ENCODE results near the gene TMEM182.

TMEM182 gene

GRCh38 chr2:102761763-102762162, at the start of gene TMEM182:
Gene TMEM182 (plus strand): TSS chr2:102762031. CDS start chr2:102762218, 187 bp downstream.
- no peak for DNase-seq

DNA sequence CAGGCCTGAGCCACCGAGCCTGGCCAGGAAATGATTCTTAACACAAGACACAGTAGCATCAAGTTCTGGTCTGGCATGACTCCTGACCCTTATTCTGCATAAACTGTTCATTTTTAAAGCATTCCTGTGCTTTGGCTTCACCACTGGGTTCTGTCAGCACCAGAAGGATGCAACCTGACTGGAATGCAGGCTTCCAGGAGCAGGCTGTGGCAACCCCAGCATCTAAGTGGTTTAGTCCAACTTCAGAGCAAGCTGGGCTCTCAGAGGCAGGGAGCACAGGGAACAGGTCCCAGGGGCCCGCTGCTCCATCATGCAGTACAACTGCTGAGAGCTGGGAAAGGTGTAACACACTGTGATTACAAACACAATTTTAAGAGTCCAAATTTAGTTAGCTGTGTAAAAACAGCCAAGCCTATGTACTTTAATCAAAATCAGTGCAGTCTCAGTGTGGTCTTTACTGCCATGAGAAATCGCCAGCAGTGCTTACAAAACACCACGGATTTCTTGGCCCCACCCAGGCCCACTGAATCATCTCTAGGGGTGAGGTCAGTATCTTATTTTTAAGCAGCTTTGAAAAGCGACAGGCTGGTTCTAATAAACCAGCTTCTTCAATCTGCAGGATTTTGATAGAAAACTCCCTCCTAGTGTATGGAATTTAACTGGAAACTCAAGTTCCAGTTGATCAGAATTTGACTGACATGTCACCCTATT, 44.4 kb upstream of the TMEM182 start:
- DNase-seq, result no peak

- DNase-seq, result no peak
These were observed 43.2 kb upstream of the TMEM182 start for GRCh38 chr2:102718387-102719316.

DNA sequence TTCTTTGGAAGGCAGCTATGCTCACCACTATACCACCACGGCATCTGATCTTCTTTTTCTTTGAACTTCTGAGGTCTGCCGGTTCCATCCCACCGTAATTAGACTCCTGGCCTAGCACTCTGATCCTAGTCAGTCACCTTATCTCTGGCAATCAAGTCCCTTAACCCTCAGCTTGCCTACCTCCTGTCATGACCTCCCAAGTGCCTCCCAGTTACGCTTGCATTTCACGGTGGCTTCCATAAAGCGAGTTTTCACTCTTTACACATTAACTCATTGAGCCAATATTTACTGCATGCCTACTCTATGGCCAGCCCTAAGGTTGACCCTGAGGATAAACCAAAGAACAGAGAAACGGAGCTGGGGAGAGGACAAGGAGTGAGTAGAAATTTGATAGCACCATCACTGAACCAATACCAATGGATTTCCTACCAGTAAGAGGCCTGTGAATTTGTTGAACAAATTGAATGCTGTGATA, 37.8 kb upstream of the TMEM182 start:
- no peak for DNase-seq

- no peak for DNase-seq
These were observed 37.3 kb upstream of the TMEM182 start for GRCh38 chr2:102724553-102724952.

- DNase-seq, result no peak
These were observed 35.4 kb upstream of the TMEM182 start for GRCh38 chr2:102726128-102727087.

GRCh38 chr2:102735416-102736109, 26.3 kb upstream of the TMEM182 start:
- no peak for DNase-seq

DNA sequence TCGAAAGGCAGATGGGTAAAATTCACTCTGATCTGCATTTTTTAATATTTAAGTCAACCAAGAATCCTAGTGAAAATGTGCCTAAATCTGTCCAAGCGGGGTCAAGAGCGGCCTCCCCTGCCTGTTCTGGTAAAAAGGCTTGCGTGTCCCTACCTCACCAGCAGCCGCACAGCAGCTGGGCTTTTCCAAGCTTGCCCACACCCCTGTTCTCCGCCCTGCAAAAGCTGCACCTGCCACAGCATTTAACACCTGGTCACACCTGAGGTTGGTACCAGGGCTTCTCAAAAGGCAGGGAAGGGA, 25.8 kb upstream of the TMEM182 start:
- peak; percentile 75 for DNase-seq

GRCh38 chr2:102736410-102737409, 25.1 kb upstream of the TMEM182 start:
- peak; percentile 91 for DNase-seq

DNA sequence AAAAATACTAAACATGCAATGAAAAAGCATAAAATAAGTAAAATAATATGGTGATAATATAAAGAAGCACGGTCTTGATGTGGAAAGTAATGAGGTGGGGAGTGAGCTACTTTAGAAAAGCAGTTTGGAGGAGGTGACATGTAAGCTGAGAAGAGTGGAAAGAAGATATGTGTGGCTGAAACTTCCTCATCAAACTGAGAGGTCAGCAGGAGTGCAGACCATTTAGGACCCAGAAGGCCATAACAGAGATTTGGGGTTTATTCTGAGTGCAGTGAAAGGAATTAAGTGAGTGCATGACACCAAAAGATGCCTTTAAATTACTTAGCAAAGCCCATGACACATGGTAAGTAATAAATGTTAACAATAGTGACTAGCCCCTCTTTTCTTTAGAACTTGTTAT, 24.4 kb upstream of the TMEM182 start:
- DNase-seq, result no peak

DNA sequence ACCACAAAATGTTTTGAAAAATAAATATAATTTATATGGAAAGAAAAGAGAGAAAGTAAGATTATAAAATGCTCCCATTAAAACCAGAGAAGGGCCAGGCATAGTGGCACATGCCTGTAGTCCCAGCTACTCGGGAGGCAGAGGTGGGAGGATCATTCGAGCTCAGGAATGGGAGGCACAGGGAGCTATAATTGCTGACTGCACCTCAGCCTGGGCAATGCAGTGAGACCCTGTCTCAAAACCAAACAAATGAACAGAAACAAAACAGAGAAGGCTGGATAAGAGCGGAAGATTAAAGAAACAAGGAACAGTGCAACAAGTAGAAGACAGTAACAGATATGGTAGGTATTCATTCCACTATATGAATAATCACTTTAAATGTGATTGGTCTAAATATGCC, 18.6 kb upstream of the TMEM182 start:
- no peak for DNase-seq

- DNase-seq, result no peak
These were observed 13.7 kb upstream of the TMEM182 start for GRCh38 chr2:102748107-102748506.

DNA sequence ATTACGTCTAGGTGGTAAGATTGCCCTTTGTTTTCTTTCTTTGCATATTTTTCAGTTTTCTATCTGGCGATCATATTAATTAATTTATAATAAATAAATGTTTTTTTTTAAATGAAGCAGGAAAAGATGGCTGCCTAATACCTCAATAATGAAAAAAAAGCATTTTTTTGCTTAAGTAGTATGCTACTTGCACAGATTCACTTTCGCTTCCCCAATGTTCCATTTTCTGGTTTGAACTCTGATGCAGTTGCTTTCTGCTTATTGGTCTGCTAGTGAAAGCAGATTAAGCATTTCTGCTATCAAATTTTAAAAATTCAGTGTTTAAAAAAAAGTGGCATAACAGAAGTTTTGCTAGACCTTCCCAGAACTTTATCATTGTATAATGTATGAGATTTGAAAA, 11.9 kb upstream of the TMEM182 start:
- DNase-seq, result no peak

DNA sequence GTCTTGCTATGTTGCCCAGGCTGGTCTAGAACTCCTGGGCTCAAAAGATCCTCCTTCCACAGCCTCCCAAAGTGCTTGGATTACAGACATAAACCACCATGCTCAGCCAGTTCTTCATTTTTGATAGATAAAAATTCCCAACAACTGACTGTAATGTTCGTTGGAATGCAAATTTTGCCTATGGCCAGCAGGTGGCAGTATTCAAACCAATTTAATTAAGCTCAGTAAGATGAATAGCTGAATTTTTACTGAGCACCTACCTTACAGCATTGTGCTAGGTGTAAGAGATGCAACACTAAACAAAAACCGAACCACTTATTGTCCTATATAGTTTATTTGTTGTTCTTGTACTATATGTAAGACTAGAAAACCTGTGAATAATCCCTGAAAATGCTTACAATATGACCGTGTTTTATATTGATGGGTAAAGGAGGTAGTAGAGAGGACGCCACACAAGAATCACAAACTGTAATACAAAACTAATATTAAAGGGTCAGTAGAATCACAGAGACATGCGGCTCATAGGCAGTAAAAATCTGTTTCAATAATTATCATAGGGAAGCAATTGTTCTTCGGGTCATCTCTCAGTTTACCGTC, 8.2 kb upstream of the TMEM182 start:
- no peak for DNase-seq

- no peak for DNase-seq
These were observed 7.2 kb upstream of the TMEM182 start for GRCh38 chr2:102754456-102755145.

GRCh38 chr2:102755284-102755683, 6.5 kb upstream of the TMEM182 start:
- DNase-seq, result no peak

- no peak for DNase-seq
These were observed 3.4 kb upstream of the TMEM182 start for GRCh38 chr2:102758439-102758838.

- no peak for DNase-seq
These were observed 2.3 kb downstream of the TMEM182 start for GRCh38 chr2:102764083-102764482.

DNA sequence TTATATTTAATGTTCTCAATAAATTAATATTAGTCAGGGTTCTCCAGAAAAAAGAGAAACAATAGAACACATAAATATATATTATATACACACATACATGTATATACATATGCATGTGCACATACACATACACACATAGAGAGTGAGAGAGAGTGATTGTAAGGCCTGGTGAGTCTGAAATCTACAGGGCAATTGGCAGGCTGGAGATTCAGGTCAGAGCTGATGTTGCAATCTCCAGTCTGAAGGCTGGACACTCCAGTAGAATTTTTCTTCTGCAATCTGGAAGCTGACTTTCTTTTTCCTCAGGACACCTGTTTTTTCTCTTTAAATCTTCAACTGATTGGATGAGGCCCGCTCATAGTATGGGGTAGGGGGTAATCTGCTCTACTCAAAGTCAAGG, 3.2 kb downstream of the TMEM182 start:
- DNase-seq, result no peak

GRCh38 chr2:102768253-102768652, 6.4 kb downstream of the TMEM182 start:
- DNase-seq, result no peak
